Measurements from ENCODE around the gene DEK. TPM values are rescaled to one million over a fixed set of nuclear protein-coding genes. Genes with fewer than 3 reads are reported as not detected.

Gene DEK
- total RNA-seq, 1 donor from 2014 or later: 33.8 TPM

DNA sequence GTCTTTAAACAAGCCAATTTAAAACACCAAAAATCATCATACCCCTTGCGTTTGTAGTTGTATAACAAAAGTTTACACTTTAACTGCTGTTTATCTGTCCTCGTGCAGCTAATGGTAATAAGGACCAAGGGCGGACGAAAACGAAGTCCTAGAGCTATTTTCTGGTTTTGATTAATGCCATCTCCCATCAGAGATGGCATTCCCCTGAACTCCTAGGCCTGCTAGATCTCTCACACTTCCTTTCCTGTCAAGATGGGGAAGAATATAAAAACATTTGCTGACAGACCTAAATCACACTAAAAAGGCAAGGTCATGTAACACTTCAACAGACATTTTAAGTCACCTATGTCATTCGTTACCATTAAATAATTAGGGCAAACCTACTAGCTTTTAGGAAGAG is 9.5 kb downstream of the DEK start:
- no peak overlapping the region for H3K4me3 Mint-ChIP-seq (ENCODE audit: unreplicated experiment)
- DNase-seq: no peak
- no peaks in the 10 kb centered on the region for H3K9me3 Mint-ChIP-seq (ENCODE audit: unreplicated experiment)
- H3K4me1 Mint-ChIP-seq (ENCODE audit: low read depth, unreplicated experiment): no peaks in the 10 kb centered on the region
- no peaks in the 10 kb centered on the region for H3K27me3 Mint-ChIP-seq (ENCODE audit: unreplicated experiment)
- TF ChIP-seq CTCF (IDR thresholded peaks at IDR 0.05; ENCODE audit: partially characterized antibody, unreplicated experiment): no peak
- no peaks in the 10 kb centered on the region for H3K36me3 Mint-ChIP-seq (ENCODE audit: unreplicated experiment)
- no peak overlapping the region for H3K27ac Mint-ChIP-seq (ENCODE audit: unreplicated experiment)

DNA sequence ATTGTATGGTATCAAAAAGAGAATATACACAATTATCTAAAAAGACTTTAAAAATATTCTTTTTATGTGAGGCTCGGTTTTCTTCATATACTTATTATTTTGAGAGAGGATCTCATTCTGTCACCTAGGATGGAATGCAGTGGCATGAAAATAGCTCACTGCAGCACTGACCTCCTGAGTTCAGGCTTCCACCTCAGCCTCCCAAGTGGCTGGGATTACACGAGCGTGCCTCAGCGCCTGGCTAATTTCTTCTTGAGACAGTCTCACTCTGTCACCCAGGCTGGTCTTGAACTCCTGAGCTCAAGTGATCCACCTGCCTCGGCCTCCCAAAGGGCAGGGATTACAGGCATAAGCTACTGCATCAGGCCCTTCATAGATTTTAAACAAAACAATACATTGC is 10.7 kb downstream of the DEK start:
- H3K27ac Mint-ChIP-seq (ENCODE audit: unreplicated experiment): no peak overlapping the region
- no peaks in the 10 kb centered on the region for H3K9me3 Mint-ChIP-seq (ENCODE audit: unreplicated experiment)
- H3K27me3 Mint-ChIP-seq (ENCODE audit: unreplicated experiment): no peaks in the 10 kb centered on the region
- TF ChIP-seq CTCF (IDR thresholded peaks at IDR 0.05; ENCODE audit: partially characterized antibody, unreplicated experiment): no peak
- H3K36me3 Mint-ChIP-seq (ENCODE audit: unreplicated experiment): no peaks in the 10 kb centered on the region
- no peaks in the 10 kb centered on the region for H3K4me1 Mint-ChIP-seq (ENCODE audit: low read depth, unreplicated experiment)
- no peak overlapping the region for H3K4me3 Mint-ChIP-seq (ENCODE audit: unreplicated experiment)
- DNase-seq: no peak

GRCh38 chr6:18249271-18249670 is 15.1 kb downstream of the DEK start:
- no peak for DNase-seq
- Mint-ChIP-seq H3K4me3 (ENCODE audit: unreplicated experiment) (no peak overlapping the region), H3K27ac (ENCODE audit: unreplicated experiment) (no peak overlapping the region), H3K4me1 (ENCODE audit: low read depth, unreplicated experiment) (no peaks in the 10 kb centered on the region), H3K27me3 (ENCODE audit: unreplicated experiment) (no peaks in the 10 kb centered on the region), H3K9me3 (ENCODE audit: unreplicated experiment) (no peaks in the 10 kb centered on the region), H3K36me3 (ENCODE audit: unreplicated experiment) (no peaks in the 10 kb centered on the region)
- TF ChIP-seq CTCF (IDR thresholded peaks at IDR 0.05; ENCODE audit: partially characterized antibody, unreplicated experiment): no peak

- Mint-ChIP-seq H3K4me1 (ENCODE audit: low read depth, unreplicated experiment) (no peaks in the 10 kb centered on the region), H3K36me3 (ENCODE audit: unreplicated experiment) (no peaks in the 10 kb centered on the region), H3K27me3 (ENCODE audit: unreplicated experiment) (no peaks in the 10 kb centered on the region), H3K4me3 (ENCODE audit: unreplicated experiment) (no peak overlapping the region), H3K27ac (ENCODE audit: unreplicated experiment) (no peak overlapping the region), H3K9me3 (ENCODE audit: unreplicated experiment) (no peaks in the 10 kb centered on the region)
- no peak for DNase-seq
- TF ChIP-seq CTCF (IDR thresholded peaks at IDR 0.05; ENCODE audit: partially characterized antibody, unreplicated experiment): no peak
These were observed 15.6 kb downstream of the DEK start for GRCh38 chr6:18248698-18249097.

DNA sequence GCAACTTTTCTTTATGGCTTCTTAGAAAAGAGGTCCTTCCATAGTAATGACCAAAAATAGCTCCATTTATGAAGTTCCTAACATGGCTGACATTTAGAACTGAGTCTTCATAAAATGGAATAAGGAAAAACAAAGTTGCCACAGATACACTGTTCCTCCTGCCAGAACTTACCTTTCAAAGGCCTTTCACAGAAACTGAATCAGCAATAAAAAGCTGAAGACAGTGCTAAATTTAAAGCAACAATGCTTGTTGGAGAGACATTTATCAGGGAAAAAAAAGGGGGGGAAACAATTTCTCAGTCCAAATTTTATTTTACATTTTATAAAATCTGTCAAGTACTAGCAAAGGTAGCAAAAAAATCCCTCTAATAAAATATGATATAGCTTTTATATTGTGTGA is 17.3 kb downstream of the DEK start:
- no peaks in the 10 kb centered on the region for H3K9me3 Mint-ChIP-seq (ENCODE audit: unreplicated experiment)

More for the DNA sequence above, 17.3 kb downstream of the DEK start:
- H3K36me3 Mint-ChIP-seq (ENCODE audit: unreplicated experiment): no peaks in the 10 kb centered on the region
- H3K4me1 Mint-ChIP-seq (ENCODE audit: low read depth, unreplicated experiment): no peaks in the 10 kb centered on the region
- DNase-seq: no peak
- peaks cover 1% of the 10 kb centered on the region for H3K27me3 Mint-ChIP-seq (ENCODE audit: unreplicated experiment)
- no peak overlapping the region for H3K27ac Mint-ChIP-seq (ENCODE audit: unreplicated experiment)
- no peak for TF ChIP-seq CTCF (IDR thresholded peaks at IDR 0.05; ENCODE audit: partially characterized antibody, unreplicated experiment)
- no peak overlapping the region for H3K4me3 Mint-ChIP-seq (ENCODE audit: unreplicated experiment)
